GM23338 (cell line): Measurements from ENCODE around the gene STAT5B. TPM values are rescaled to one million over a fixed set of nuclear protein-coding genes. Genes with fewer than 3 reads are reported as not detected.

Experiments
- ATAC-seq: fragments of 200-7000 bp; cut with Tn5 transposase; 3 replicates; pipeline ENCODE4 v1.9.1; 2020
- DNase-seq: peaks from one replicate; pipeline ENCODE4 v3.0.0-alpha.2; 2015; ENCODE audit warnings: low spot score
- H2AFZ ChIP-seq: fragments of 200-600 bp; sonication (generic); 2 replicates; pipeline ENCODE4 v1.8.0; 2016; ENCODE audit warnings: antibody characterized with exemption, mild to moderate bottlenecking, moderate library complexity
- H3F3A ChIP-seq: fragments of 200-600 bp; sonication (generic); replicated peaks from 2 replicates; pipeline ENCODE4 v1.8.0; 2017; ENCODE audit warnings: antibody characterized with exemption, mixed run types, low read depth
- H3K27ac ChIP-seq: fragments of 200-600 bp; sonication (generic); 2 replicates; pipeline ENCODE4 v1.6.1; 2016; ENCODE audit warnings: low read depth
- H3K27me3 ChIP-seq: fragments of 200-600 bp; sonication (generic); 2 replicates; pipeline ENCODE4 v1.8.0; 2016; ENCODE audit warnings: mild to moderate bottlenecking, mixed run types, moderate library complexity; ENCODE audit not compliant: insufficient read depth
- H3K36me3 ChIP-seq: fragments of 200-600 bp; sonication (generic); 2 replicates; pipeline ENCODE4 v1.8.0; 2016; ENCODE audit warnings: mild to moderate bottlenecking; ENCODE audit not compliant: insufficient read depth
- H3K4me1 ChIP-seq: fragments of 200-600 bp; sonication (generic); 2 replicates; pipeline ENCODE4 v1.8.0; 2016; ENCODE audit warnings: mild to moderate bottlenecking, moderate library complexity; ENCODE audit not compliant: insufficient read depth
- H3K4me2 ChIP-seq: fragments of 200-600 bp; sonication (generic); 2 replicates; pipeline ENCODE4 v1.7.1; 2017; ENCODE audit warnings: mixed run types
- H3K4me3 ChIP-seq: fragments of 200-600 bp; sonication (generic); 2 replicates; pipeline ENCODE4 v1.6.1; 2016; ENCODE audit warnings: mixed run types
- H3K79me2 ChIP-seq: fragments of 200-600 bp; sonication (generic); replicated peaks from 2 replicates; pipeline ENCODE4 v1.8.0; 2017; ENCODE audit warnings: mild to moderate bottlenecking; ENCODE audit not compliant: insufficient read depth
- H3K9me2 ChIP-seq: fragments of 200-600 bp; sonication (generic); 2 replicates; pipeline ENCODE4 v1.8.0; 2017; ENCODE audit not compliant: insufficient read depth
- H4K20me1 ChIP-seq: fragments of 200-600 bp; sonication (generic); replicated peaks from 2 replicates; pipeline ENCODE4 v1.8.0; 2017; ENCODE audit warnings: mild to moderate bottlenecking; ENCODE audit not compliant: insufficient read depth
- H3K27ac Mint-ChIP-seq: 2 replicates; pipeline ENCODE4 v1.8.0; 2020; ENCODE audit warnings: inconsistent platforms, mild to moderate bottlenecking, moderate library complexity, mixed read lengths
- H3K27me3 Mint-ChIP-seq: 3 replicates; pipeline ENCODE4 v1.8.0; 2022; ENCODE audit warnings: low read depth, mild to moderate bottlenecking, moderate library complexity, mixed read lengths, inconsistent platforms; ENCODE audit not compliant: insufficient read depth, poor library complexity
- H3K36me3 Mint-ChIP-seq: 3 replicates; pipeline ENCODE4 v1.8.0; 2021; ENCODE audit warnings: low read depth, mild to moderate bottlenecking, inconsistent platforms, moderate library complexity, mixed read lengths
- H3K4me1 Mint-ChIP-seq: 3 replicates; pipeline ENCODE4 v1.8.0; 2020; ENCODE audit warnings: mild to moderate bottlenecking, inconsistent platforms, mixed read lengths
- H3K4me3 Mint-ChIP-seq: 3 replicates; pipeline ENCODE4 v1.8.0; 2021; ENCODE audit warnings: moderate library complexity, mild to moderate bottlenecking, inconsistent platforms, mixed read lengths
- H3K9me3 Mint-ChIP-seq: 3 replicates; pipeline ENCODE4 v1.8.0; 2020; ENCODE audit warnings: moderate library complexity, mild to moderate bottlenecking, inconsistent platforms, mixed read lengths
- CREB1 ChIP-seq: fragments of 250-450 bp; sonication (Bioruptor Pico); IDR thresholded peaks from 2 replicates; pipeline ENCODE4 v1.5.0; 2020; ENCODE audit warnings: low read depth, mild to moderate bottlenecking, moderate library complexity
- CTCF ChIP-seq, 2 experiments: fragments of 200-600 bp in 1 of 2; sonication (generic) in 1 of 2; conservative IDR thresholded peaks; 2 replicates each; pipeline versions ENCODE4 v1.5.1 to v1.6.1; 2016 to 2017; ENCODE audit warnings: antibody characterized with exemption in 2 of 2, low read depth in 2 of 2, mild to moderate bottlenecking in 2 of 2, moderate library complexity in 1 of 2
- EZH2phosphoT487 ChIP-seq: fragments of 200-600 bp; sonication (generic); IDR thresholded peaks from one replicate; pipeline ENCODE4 v1.8.1; 2018; ENCODE audit warnings: antibody characterized with exemption; ENCODE audit not compliant: unreplicated experiment
- JUNB ChIP-seq: IDR thresholded peaks from one replicate; pipeline ENCODE4 v1.6.1; 2016; ENCODE audit warnings: antibody characterized with exemption; ENCODE audit not compliant: unreplicated experiment
- NANOG ChIP-seq: IDR thresholded peaks from 2 replicates; pipeline ENCODE4 v1.6.1; 2016; ENCODE audit warnings: antibody characterized with exemption, borderline replicate concordance
- POLR2AphosphoS5 ChIP-seq: IDR thresholded peaks from 2 replicates; pipeline ENCODE4 v1.6.1; 2016; ENCODE audit warnings: antibody characterized with exemption, low read depth
- REST ChIP-seq: IDR thresholded peaks from one replicate; pipeline ENCODE4 v1.6.1; 2018; ENCODE audit warnings: antibody characterized with exemption; ENCODE audit not compliant: unreplicated experiment
- STAT1 ChIP-seq: IDR thresholded peaks from one replicate; pipeline ENCODE4 v1.6.1; 2016; ENCODE audit warnings: antibody characterized with exemption; ENCODE audit not compliant: unreplicated experiment
- ZNF114 ChIP-seq: fragments of 250-450 bp; sonication (Bioruptor Pico); IDR thresholded peaks from 2 replicates; pipeline ENCODE4 v1.5.0; 2020; ENCODE audit warnings: mild to moderate bottlenecking, moderate library complexity
- ZNF331 ChIP-seq: fragments of 250-450 bp; sonication (Bioruptor Pico); IDR thresholded peaks from 2 replicates; pipeline ENCODE4 v1.5.0; 2020; ENCODE audit warnings: low read depth, mild to moderate bottlenecking, moderate library complexity
- ZNF462 ChIP-seq: fragments of 250-450 bp; sonication (Bioruptor Pico); IDR thresholded peaks from 2 replicates; pipeline ENCODE4 v1.5.0; 2020; ENCODE audit warnings: mild to moderate bottlenecking, moderate library complexity
- polyA plus RNA-seq: library from polyadenylated mRNA; unstranded; fragments of >200 nt; fragmentation: Nextera tagmentation; extraction: Ambion mirVana; gene quantifications from 2 replicates; pipeline ENCODE4 v1.2.1, GENCODE V29; 2016
- total RNA-seq: library from RNA; depleted of rRNA; stranded (reverse); fragments of >200 nt; shearing (Covaris generic); gene quantifications from 2 replicates; pipeline ENCODE4 v1.2.3, GENCODE V29; 2014
- TF ChIP-seq, protein P1 (sequence below): IDR thresholded peaks from 2 replicates; pipeline ENCODE4 v1.6.1; 2016; ENCODE audit warnings: antibody characterized with exemption

The STAT5B gene
- total and polyA plus RNA-seq, 2 experiments from 2014 or later, result 13.9 to 60.5 TPM

GRCh38 chr17:42255445-42255844 is 20.7 kb downstream of the STAT5B start:
- no peak overlapping the region for H3K27ac ChIP-seq
- H3K27me3 Mint-ChIP-seq, result peaks cover 1% of the 10 kb centered on the region
- H3K36me3 ChIP-seq, result no peaks in the 10 kb centered on the region
- H3K4me3 Mint-ChIP-seq, result no peak overlapping the region
- no peak overlapping the region for H2AFZ ChIP-seq
- H3K4me1 Mint-ChIP-seq, result peaks cover 21% of the 10 kb centered on the region
- TF ChIP-seq, protein P1, sequence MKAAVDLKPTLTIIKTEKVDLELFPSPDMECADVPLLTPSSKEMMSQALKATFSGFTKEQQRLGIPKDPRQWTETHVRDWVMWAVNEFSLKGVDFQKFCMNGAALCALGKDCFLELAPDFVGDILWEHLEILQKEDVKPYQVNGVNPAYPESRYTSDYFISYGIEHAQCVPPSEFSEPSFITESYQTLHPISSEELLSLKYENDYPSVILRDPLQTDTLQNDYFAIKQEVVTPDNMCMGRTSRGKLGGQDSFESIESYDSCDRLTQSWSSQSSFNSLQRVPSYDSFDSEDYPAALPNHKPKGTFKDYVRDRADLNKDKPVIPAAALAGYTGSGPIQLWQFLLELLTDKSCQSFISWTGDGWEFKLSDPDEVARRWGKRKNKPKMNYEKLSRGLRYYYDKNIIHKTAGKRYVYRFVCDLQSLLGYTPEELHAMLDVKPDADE, result no peak
- no peak for TF ChIP-seq NANOG
- no peak for TF ChIP-seq REST
- TF ChIP-seq JUNB, result no peak
- no peak for TF ChIP-seq ZNF462 (CRISPR knock-in tag)
- TF ChIP-seq CREB1, result no peak
- no peak for TF ChIP-seq ZNF114
- no peak for TF ChIP-seq ZNF331
- TF ChIP-seq POLR2AphosphoS5, result no peak
- TF ChIP-seq STAT1, result no peak
- no peak for TF ChIP-seq EZH2phosphoT487
- TF ChIP-seq CTCF (conservative IDR thresholded peaks at IDR 0.05; ENCODE audit: low read depth in 2 of 2), result no peak
- H3K9me3 Mint-ChIP-seq, result no peaks in the 10 kb centered on the region; the same call in 2 of the 3 replicates
- no peaks in the 10 kb centered on the region for H3K27me3 ChIP-seq
- H3K4me2 ChIP-seq, result no peak overlapping the region
- ATAC-seq (no peak), DNase-seq (no peak)
- H3K36me3 Mint-ChIP-seq, result no peaks in the 10 kb centered on the region
- no peak overlapping the region for H3K4me3 ChIP-seq
- H4K20me1 ChIP-seq, result 0 out of 2 replicates have a peak, but pooled peaks cover 4% of the 10 kb centered on the region
- no peak overlapping the region for H3K27ac Mint-ChIP-seq
- H3K9me2 ChIP-seq, result no peaks in the 10 kb centered on the region
- H3K4me1 ChIP-seq, result peaks cover 7% of the 10 kb centered on the region; the same call in 1 of the 2 replicates
- peaks cover 36% of the 10 kb centered on the region for H3K79me2 ChIP-seq
- H3F3A ChIP-seq, result no peaks in the 10 kb centered on the region
